Lung (tissue), 12 donors: Measurements from ENCODE around the gene PEX16. TPM values are rescaled to one million over a fixed set of nuclear protein-coding genes. Genes with fewer than 3 reads are reported as not detected.

Source experiments
- ATAC-seq: fragments of 200-7000 bp; cut with Tn5 transposase; one replicate; pipeline ENCODE4 v1.9.1; 2020; ENCODE audit warnings: moderate number of reproducible peaks; ENCODE audit not compliant: insufficient read depth, low FRiP score
- DNase-seq, 3 donors: peaks; one replicate each; pipeline ENCODE4 v3.0.0-alpha.2; 2013 to 2017
- H3K27ac ChIP-seq, 2 donors: one replicate each; pipeline ENCODE4 v1.5.1; 2013; ENCODE audit warnings: mild to moderate bottlenecking in 2 of 2, moderate library complexity in 2 of 2, control low read depth in 1 of 2, inconsistent platforms in 1 of 2, low read depth in 1 of 2, low read length in 1 of 2
- H3K27me3 ChIP-seq, 3 donors: one replicate each; pipeline ENCODE4 v1.5.1; 2013; ENCODE audit warnings: low read length in 2 of 3; ENCODE audit not compliant: control insufficient read depth in 3 of 3, insufficient read depth in 3 of 3
- H3K36me3 ChIP-seq, 4 donors: one replicate each; pipeline ENCODE4 v1.5.1; 2013; ENCODE audit warnings: low read length in 4 of 4, mild to moderate bottlenecking in 1 of 4, moderate library complexity in 1 of 4; ENCODE audit not compliant: control insufficient read depth in 4 of 4, insufficient read depth in 4 of 4
- H3K4me1 ChIP-seq, 5 donors: one replicate each; pipeline ENCODE4 v1.5.1; 2013; ENCODE audit warnings: low read length in 5 of 5, mild to moderate bottlenecking in 2 of 5, moderate library complexity in 1 of 5; ENCODE audit not compliant: control insufficient read depth in 5 of 5, insufficient read depth in 5 of 5
- H3K4me3 ChIP-seq: one replicate; pipeline ENCODE4 v1.5.1; 2013; ENCODE audit warnings: mild to moderate bottlenecking, control low read depth, moderate library complexity
- H3K9ac ChIP-seq, 2 donors: one replicate each; pipeline ENCODE4 v1.5.1; 2013; ENCODE audit warnings: low read length in 2 of 2, control low read depth in 1 of 2; ENCODE audit not compliant: insufficient read depth in 1 of 2
- H3K9me3 ChIP-seq, 4 donors: one replicate each; pipeline ENCODE4 v1.5.1; 2013; ENCODE audit warnings: low read length in 3 of 4, mild to moderate bottlenecking in 1 of 4, moderate library complexity in 1 of 4; ENCODE audit not compliant: control insufficient read depth in 4 of 4, insufficient read depth in 3 of 4
- CTCF ChIP-seq: IDR thresholded peaks from 2 replicates; pipeline ENCODE4 v1.5.1; 2012; ENCODE audit warnings: mild to moderate bottlenecking; ENCODE audit errors: control extremely low read depth, extremely low read depth
- WGBS, 2 donors: extraction: QIAGEN DNeasy Blood & Tissue Kit; methylation state at CpG; one replicate each; pipeline ENCODE4 v1.1.7; 2013; 5-methylcytosine and 5-hydroxymethylcytosine counted together
- polyA plus RNA-seq, 2 donors: library from polyadenylated mRNA; stranded (reverse); fragments of 200-250 nt; gene quantifications; one replicate each; pipeline ENCODE4 v1.2.1, GENCODE V29; 2013
- total RNA-seq, 2 donors: library from RNA; depleted of rRNA in 1 of 2; stranded (reverse); fragments of >200 nt in 1 of 2; gene quantifications; one replicate each; pipeline ENCODE4 v1.2.1, GENCODE V29; 2014 to 2021
- donor health status: control.
- donor health status: control.
- donor health status: Bipolar disorder and iron deficiency.
- donor health status: healthy.
- donor health status: DM: yes; HTN: yes; CAD: no.

PEX16 gene
- total and polyA plus RNA-seq, 4 donors: 14.2 to 38.2 (median 35.8) TPM

- H3K4me3 ChIP-seq: no peak overlapping the region
- H3K27ac ChIP-seq: no peak overlapping the region
- no peaks in the 10 kb centered on the region for H3K9me3 ChIP-seq
- 70 to 75% methylated on average over 4 of the region's 4 CpGs for WGBS, 2 donors
- H3K36me3 ChIP-seq: peaks cover 5 to 18% (median 11%) of the 10 kb centered on the region in 4 donors
- TF ChIP-seq CTCF: no peak
- H3K27me3 ChIP-seq: no peaks in the 10 kb centered on the region
- no peak overlapping the region for H3K9ac ChIP-seq
- peaks cover 0 to 8% (median 0%) of the 10 kb centered on the region in 5 donors for H3K4me1 ChIP-seq
- ATAC-seq (no peak), DNase-seq (peak in 2 of 3 donors; percentile 85 to 89)
Measured at GRCh38 chr11:45960387-45961095, 42.9 kb upstream of the PEX16 start.

- Histone ChIP-seq H3K4me1 (peaks cover 0 to 8% (median 0%) of the 10 kb centered on the region in 5 donors), H3K27me3 (no peaks in the 10 kb centered on the region), H3K9me3 (no peaks in the 10 kb centered on the region), H3K36me3 (peaks cover 2 to 22% (median 10%) of the 10 kb centered on the region in 4 donors), H3K9ac (no peak overlapping the region), H3K27ac (no peak overlapping the region), H3K4me3 (no peak overlapping the region)
- no peak for ATAC-seq
- no peak for DNase-seq
- TF ChIP-seq CTCF: no peak
- 87 to 90% methylated on average over 1 of the region's 1 CpG for WGBS, 2 donors
Measured at GRCh38 chr11:45959851-45960250, 42.2 kb upstream of the PEX16 start.

- Histone ChIP-seq H3K27ac (no peak overlapping the region), H3K4me3 (no peak overlapping the region), H3K36me3 (peaks cover 22 to 50% (median 30%) of the 10 kb centered on the region in 4 donors), H3K9me3 (no peaks in the 10 kb centered on the region), H3K27me3 (no peaks in the 10 kb centered on the region), H3K4me1 (peaks cover 0 to 8% (median 0%) of the 10 kb centered on the region in 5 donors), H3K9ac (no peak overlapping the region)
- WGBS, 2 donors: 99 to 100% methylated on average over 1 of the region's 1 CpG
- no peak for TF ChIP-seq CTCF
- DNase-seq: no peak
- ATAC-seq: no peak
Measured at GRCh38 chr11:45949992-45950407, 32.3 kb upstream of the PEX16 start.
